Memory B cell (primary cell): ENCODE results near the gene PNPLA7.

ENCODE experiments used
- ATAC-seq: fragments of 150-1000 bp; cut with Tn5 transposase; 2 replicates; pipeline ENCODE4 v1.10.0; 2021; ENCODE audit warnings: low read depth, mild to moderate bottlenecking, moderate library complexity
- DNase-seq, 2 donors: peaks; one replicate each; pipeline ENCODE4 v3.0.0; 2022; ENCODE audit warnings: low spot score in 2 of 2
- H3K27ac Mint-ChIP-seq: one replicate; pipeline ENCODE4 v1.8.0; 2022; ENCODE audit warnings: mild to moderate bottlenecking, moderate library complexity, mixed read lengths
- H3K27me3 Mint-ChIP-seq: one replicate; pipeline ENCODE4 v1.8.0; 2022; ENCODE audit warnings: mixed read lengths
- H3K36me3 Mint-ChIP-seq: one replicate; pipeline ENCODE4 v1.8.0; 2022; ENCODE audit warnings: mild to moderate bottlenecking, mixed read lengths
- H3K4me1 Mint-ChIP-seq: one replicate; pipeline ENCODE4 v1.8.0; 2022; ENCODE audit warnings: mixed read lengths
- H3K4me3 Mint-ChIP-seq: one replicate; pipeline ENCODE4 v1.8.0; 2022; ENCODE audit warnings: mild to moderate bottlenecking, moderate library complexity, mixed read lengths
- H3K9me3 Mint-ChIP-seq: one replicate; pipeline ENCODE4 v1.8.0; 2022; ENCODE audit warnings: mixed read lengths

The PNPLA7 gene

DNA sequence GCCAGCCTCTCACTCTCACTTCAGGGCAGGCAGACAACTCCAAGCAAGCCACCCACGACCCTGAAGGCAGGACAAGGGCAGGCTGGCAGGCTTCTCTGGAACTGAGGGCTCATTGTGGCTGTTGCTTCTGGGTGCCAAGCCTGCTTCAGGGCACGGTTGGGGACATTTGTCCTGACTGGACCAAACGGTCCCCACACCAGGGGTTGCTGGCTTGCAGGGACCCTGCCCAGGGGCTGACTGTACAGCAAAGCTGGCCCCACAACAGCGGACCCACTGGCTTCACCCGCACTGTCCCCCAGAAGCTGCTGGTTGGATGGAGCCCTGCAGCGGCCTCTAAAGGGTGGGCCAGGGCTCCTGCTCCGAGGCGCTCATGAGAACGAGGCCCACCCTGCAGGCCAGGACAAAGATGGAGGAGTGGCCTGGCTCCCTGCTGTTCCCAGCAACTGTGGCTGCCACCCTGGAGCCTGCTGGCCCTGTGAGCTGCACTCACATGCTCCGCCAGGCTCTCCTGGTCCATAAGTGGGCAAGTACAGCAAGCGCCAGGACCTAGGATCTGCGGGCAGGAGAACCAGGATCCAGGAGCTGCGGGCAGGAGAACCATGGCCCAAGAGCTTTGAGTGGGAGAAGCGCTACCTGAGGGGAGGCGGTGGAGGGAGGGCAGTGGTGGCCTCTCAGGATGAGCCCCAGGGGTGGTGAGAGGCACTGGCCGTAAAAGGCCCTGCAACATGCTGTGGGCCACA lies 56.7 kb downstream of the PNPLA7 start:
- DNase-seq (no peak), ATAC-seq (no peak)
- H3K27ac Mint-ChIP-seq, result no peak overlapping the region

DNA sequence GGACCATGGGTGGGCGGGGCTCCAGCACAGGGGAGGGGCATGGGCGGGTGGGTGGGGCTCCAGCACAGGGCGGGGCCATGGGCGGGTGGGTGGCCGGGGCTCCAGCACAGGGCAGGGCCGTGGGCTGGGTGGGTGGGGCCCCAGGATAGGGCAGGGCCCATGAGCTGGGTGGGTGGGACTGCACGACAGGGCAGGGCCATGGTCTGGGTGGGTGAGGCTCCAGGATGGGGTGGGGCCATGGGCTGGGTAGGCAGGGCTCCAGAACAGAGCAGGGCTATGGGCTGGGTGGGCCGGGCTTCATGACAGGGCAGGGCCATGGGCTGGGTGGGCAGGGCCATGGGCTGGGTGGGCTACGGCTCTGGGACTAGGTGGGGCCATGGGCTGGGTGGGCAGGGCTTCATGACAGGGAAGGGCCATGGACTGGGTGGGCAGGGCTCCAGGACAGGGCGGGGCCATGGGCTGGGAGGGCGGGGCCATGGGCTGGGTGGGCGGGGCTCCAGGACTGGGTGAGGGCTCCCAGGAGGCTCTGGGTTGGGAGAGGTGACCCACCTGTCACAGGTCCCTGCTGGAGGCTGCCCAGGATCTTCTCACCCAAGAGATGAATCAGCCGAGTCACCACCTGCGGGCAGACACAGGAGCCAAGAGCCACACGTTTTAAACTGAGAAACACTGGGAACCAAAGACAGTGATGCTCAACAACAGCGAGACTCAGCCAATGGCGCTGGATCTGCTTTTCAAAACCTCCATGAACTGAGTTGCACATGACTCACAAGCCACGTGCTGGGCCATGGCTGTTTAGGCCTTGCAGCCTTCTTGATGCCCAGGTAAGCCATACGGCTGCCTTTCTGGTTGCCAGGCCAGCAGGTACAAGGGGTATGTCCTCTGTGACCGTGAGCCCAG lies 57.5 kb downstream of the PNPLA7 start:
- DNase-seq (no peak), ATAC-seq (peak; percentile 46)

More for the DNA sequence above, 56.7 kb downstream of the PNPLA7 start:
- H3K4me3 Mint-ChIP-seq, result no peak overlapping the region
- H3K9me3 Mint-ChIP-seq, result no peaks in the 10 kb centered on the region
- peaks cover 5% of the 10 kb centered on the region for H3K36me3 Mint-ChIP-seq
- H3K4me1 Mint-ChIP-seq, result peaks cover 3% of the 10 kb centered on the region
- no peaks in the 10 kb centered on the region for H3K27me3 Mint-ChIP-seq

DNA sequence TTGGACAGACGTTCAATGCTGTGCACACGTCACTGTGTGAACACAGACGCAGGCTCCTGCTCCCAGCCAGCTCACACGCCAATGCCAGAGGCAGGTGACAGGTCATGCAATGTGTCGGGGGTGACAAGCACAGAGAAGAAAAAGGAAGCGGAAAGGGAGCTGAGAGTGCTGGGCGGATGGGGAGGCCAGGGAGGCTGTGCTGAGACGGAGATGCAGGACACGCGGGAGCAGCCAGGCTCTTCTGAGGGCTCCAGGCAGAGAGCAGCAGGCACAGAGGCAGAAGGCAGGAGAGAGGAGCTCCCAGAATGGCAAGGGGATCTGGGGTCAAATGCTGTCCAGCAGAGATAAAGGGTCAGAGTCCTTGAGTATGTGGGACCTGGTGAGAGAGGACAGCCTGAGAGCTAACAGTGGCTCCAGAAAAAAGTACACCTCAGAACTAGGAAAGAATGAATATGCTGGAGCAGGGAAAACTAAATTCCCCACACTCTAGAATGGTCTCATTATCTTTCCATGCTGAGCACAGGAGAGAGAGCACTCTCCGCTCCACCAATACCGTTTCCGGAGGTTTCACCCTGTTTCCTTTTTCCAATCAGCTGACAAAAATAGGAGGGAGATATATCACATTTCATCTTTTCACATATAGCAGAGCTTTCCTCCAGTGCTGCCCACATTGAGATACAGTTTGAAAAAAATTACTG lies 58.3 kb downstream of the PNPLA7 start:
- no peaks in the 10 kb centered on the region for H3K9me3 Mint-ChIP-seq
- peaks cover 3% of the 10 kb centered on the region for H3K4me1 Mint-ChIP-seq
- no peak overlapping the region for H3K27ac Mint-ChIP-seq
- H3K36me3 Mint-ChIP-seq, result peaks cover 5% of the 10 kb centered on the region
- no peaks in the 10 kb centered on the region for H3K27me3 Mint-ChIP-seq
- no peak overlapping the region for H3K4me3 Mint-ChIP-seq
- ATAC-seq, result no peak
- no peak for DNase-seq

More for the DNA sequence above, 57.5 kb downstream of the PNPLA7 start:
- H3K36me3 Mint-ChIP-seq, result peaks cover 5% of the 10 kb centered on the region
- peaks cover 3% of the 10 kb centered on the region for H3K4me1 Mint-ChIP-seq
- H3K27ac Mint-ChIP-seq, result no peak overlapping the region
- H3K27me3 Mint-ChIP-seq, result no peaks in the 10 kb centered on the region
- H3K4me3 Mint-ChIP-seq, result no peak overlapping the region
- no peaks in the 10 kb centered on the region for H3K9me3 Mint-ChIP-seq

DNA sequence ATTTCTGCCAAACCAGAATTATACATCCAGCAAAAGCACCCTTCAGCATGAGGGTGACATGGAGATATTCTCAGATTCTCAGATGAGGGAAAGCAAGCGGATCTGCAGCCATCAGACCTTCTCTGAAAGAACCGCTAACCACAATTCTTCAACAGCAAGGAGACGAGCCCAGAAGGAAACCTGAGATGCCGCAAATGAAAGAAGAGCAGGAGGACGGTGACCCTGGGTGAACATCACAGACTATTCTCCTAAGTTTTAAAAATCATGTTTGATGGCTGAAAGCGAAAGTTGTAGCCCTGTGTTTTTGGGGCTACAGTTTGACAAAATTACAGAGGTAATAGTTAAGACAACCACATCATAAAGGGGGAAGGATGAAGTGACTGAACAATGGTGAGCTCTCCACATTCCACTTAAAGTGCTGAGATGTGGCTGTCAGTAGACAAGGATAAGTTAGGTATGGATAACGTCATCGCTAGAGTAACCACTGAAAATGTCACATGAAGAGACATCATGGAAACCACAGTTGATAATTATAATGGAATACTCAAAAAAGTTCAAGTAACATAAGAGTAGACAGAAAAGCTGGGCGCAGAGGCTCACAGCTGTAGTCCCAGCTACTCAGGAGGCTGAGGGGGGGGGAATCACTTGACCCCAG lies 59.5 kb downstream of the PNPLA7 start:
- peaks cover 5% of the 10 kb centered on the region for H3K36me3 Mint-ChIP-seq
- no peak overlapping the region for H3K4me3 Mint-ChIP-seq
- ATAC-seq (no peak), DNase-seq (no peak)
- H3K4me1 Mint-ChIP-seq, result peaks cover 3% of the 10 kb centered on the region
- no peak overlapping the region for H3K27ac Mint-ChIP-seq
- no peaks in the 10 kb centered on the region for H3K27me3 Mint-ChIP-seq
- H3K9me3 Mint-ChIP-seq, result no peaks in the 10 kb centered on the region

- peaks cover 3% of the 10 kb centered on the region for H3K36me3 Mint-ChIP-seq
- ATAC-seq (no peak), DNase-seq (no peak)
- no peak overlapping the region for H3K4me3 Mint-ChIP-seq
- H3K27ac Mint-ChIP-seq, result no peak overlapping the region
- H3K27me3 Mint-ChIP-seq, result no peaks in the 10 kb centered on the region
- no peaks in the 10 kb centered on the region for H3K4me1 Mint-ChIP-seq
- no peaks in the 10 kb centered on the region for H3K9me3 Mint-ChIP-seq
These were observed 61.3 kb downstream of the PNPLA7 start for GRCh38 chr9:137488906-137489305.

DNA sequence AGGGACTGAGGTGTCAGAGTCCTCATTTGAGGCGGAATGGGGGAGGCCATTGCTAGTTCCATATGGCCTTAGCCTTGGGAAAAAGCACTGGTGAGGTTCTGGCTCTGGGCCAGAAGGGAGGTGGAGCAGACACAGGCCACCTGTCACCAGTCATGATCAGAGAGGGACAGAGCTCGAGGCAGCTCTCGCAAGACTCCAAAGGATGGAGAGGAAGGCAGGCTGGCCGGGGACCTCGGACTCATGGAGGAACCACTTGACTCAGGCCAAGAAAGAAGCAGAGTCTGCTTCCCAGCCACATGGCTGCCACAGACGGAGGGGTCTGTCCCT lies 61.9 kb downstream of the PNPLA7 start:
- ATAC-seq, result no peak
- H3K4me3 Mint-ChIP-seq, result no peak overlapping the region

GRCh38 chr9:137487454-137488326 lies 62.5 kb downstream of the PNPLA7 start:
- H3K27ac Mint-ChIP-seq, result no peak overlapping the region
- H3K27me3 Mint-ChIP-seq, result no peaks in the 10 kb centered on the region
- no peak overlapping the region for H3K4me3 Mint-ChIP-seq
- peaks cover 3% of the 10 kb centered on the region for H3K36me3 Mint-ChIP-seq
- H3K4me1 Mint-ChIP-seq, result no peaks in the 10 kb centered on the region
- no peak for ATAC-seq
- no peak for DNase-seq
- no peaks in the 10 kb centered on the region for H3K9me3 Mint-ChIP-seq

More for the DNA sequence above, 61.9 kb downstream of the PNPLA7 start:
- no peak overlapping the region for H3K27ac Mint-ChIP-seq
- no peaks in the 10 kb centered on the region for H3K4me1 Mint-ChIP-seq
- H3K36me3 Mint-ChIP-seq, result peaks cover 3% of the 10 kb centered on the region
- no peaks in the 10 kb centered on the region for H3K27me3 Mint-ChIP-seq
- no peak for DNase-seq
- H3K9me3 Mint-ChIP-seq, result no peaks in the 10 kb centered on the region

- H3K27ac Mint-ChIP-seq, result no peak overlapping the region
- ATAC-seq (no peak), DNase-seq (no peak)
- H3K36me3 Mint-ChIP-seq, result peaks cover 3% of the 10 kb centered on the region
- no peaks in the 10 kb centered on the region for H3K27me3 Mint-ChIP-seq
- H3K4me3 Mint-ChIP-seq, result no peak overlapping the region
- H3K4me1 Mint-ChIP-seq, result no peaks in the 10 kb centered on the region
- no peaks in the 10 kb centered on the region for H3K9me3 Mint-ChIP-seq
These were observed 63.4 kb downstream of the PNPLA7 start for GRCh38 chr9:137486545-137487453.

- no peaks in the 10 kb centered on the region for H3K4me1 Mint-ChIP-seq
- ATAC-seq (no peak), DNase-seq (no peak)
- no peaks in the 10 kb centered on the region for H3K9me3 Mint-ChIP-seq
- H3K27ac Mint-ChIP-seq, result no peak overlapping the region
- peaks cover 1% of the 10 kb centered on the region for H3K36me3 Mint-ChIP-seq
- H3K4me3 Mint-ChIP-seq, result no peak overlapping the region
- H3K27me3 Mint-ChIP-seq, result no peaks in the 10 kb centered on the region
These were observed 64.1 kb downstream of the PNPLA7 start for GRCh38 chr9:137486141-137486490.

- Mint-ChIP-seq H3K4me1 (no peaks in the 10 kb centered on the region), H3K36me3 (no peaks in the 10 kb centered on the region), H3K27me3 (no peaks in the 10 kb centered on the region), H3K27ac (no peak overlapping the region), H3K4me3 (no peak overlapping the region), H3K9me3 (no peaks in the 10 kb centered on the region)
- DNase-seq (no peak), ATAC-seq (no peak)
These were observed 64.7 kb downstream of the PNPLA7 start for GRCh38 chr9:137485343-137486140.

- Mint-ChIP-seq H3K9me3 (no peaks in the 10 kb centered on the region), H3K27ac (no peak overlapping the region), H3K27me3 (no peaks in the 10 kb centered on the region), H3K4me1 (no peaks in the 10 kb centered on the region), H3K36me3 (no peaks in the 10 kb centered on the region), H3K4me3 (no peak overlapping the region)
- DNase-seq (no peak), ATAC-seq (no peak)
These were observed 65.5 kb downstream of the PNPLA7 start for GRCh38 chr9:137484551-137485315.
